Astrocyte (in vitro differentiated cells and primary cell): ENCODE measurements around the gene KLK13. TPM values are rescaled to one million over a fixed set of nuclear protein-coding genes. Genes with fewer than 3 reads are reported as not detected.

Experiments used
- DNase-seq: peaks from one replicate; pipeline ENCODE4 v3.0.0-alpha.2; 2010; ENCODE audit warnings: low read depth
- FAIRE-seq: peaks from 2 replicates; lab custom pipeline; 2011; peaks lifted over from hg19 to GRCh38; lab: Jason Lieb, UNC
- H2AFZ ChIP-seq: 2 replicates; pipeline ENCODE4 v1.6.0; 2012; ENCODE audit warnings: low read depth, low read length, inconsistent platforms
- H3K27ac ChIP-seq: 2 replicates; pipeline ENCODE4 v1.5.1; 2011; ENCODE audit warnings: low read depth, low read length, inconsistent platforms
- H3K27me3 ChIP-seq: 2 replicates; pipeline ENCODE4 v1.6.0; 2011; ENCODE audit warnings: low read length, inconsistent platforms; ENCODE audit not compliant: insufficient read depth
- H3K36me3 ChIP-seq: 2 replicates; pipeline ENCODE4 v1.5.1; 2011; ENCODE audit warnings: low read length, inconsistent platforms; ENCODE audit not compliant: insufficient read depth
- H3K4me1 ChIP-seq: 2 replicates; pipeline ENCODE4 v1.5.1; 2011; ENCODE audit warnings: low read length, inconsistent platforms; ENCODE audit not compliant: insufficient read depth
- H3K4me2 ChIP-seq: 2 replicates; pipeline ENCODE4 v1.6.0; 2012; ENCODE audit warnings: low read length, inconsistent platforms
- H3K4me3 ChIP-seq: 2 replicates; pipeline ENCODE4 v1.5.1; 2011; ENCODE audit warnings: low read depth, mild to moderate bottlenecking, low read length, inconsistent platforms; ENCODE audit not compliant: insufficient read depth
- H3K79me2 ChIP-seq: 2 replicates; pipeline ENCODE4 v1.6.0; 2012; ENCODE audit warnings: mild to moderate bottlenecking, low read length, inconsistent platforms; ENCODE audit not compliant: insufficient read depth
- H3K9ac ChIP-seq: 2 replicates; pipeline ENCODE4 v1.6.0; 2012; ENCODE audit warnings: mild to moderate bottlenecking, low read length, inconsistent platforms
- H3K9me3 ChIP-seq: 2 replicates; pipeline ENCODE4 v1.5.1; 2012; ENCODE audit warnings: low read depth, mild to moderate bottlenecking, low read length, inconsistent platforms; ENCODE audit not compliant: insufficient read depth
- H4K20me1 ChIP-seq: 2 replicates; pipeline ENCODE4 v1.6.0; 2012; ENCODE audit warnings: low read length, inconsistent platforms; ENCODE audit not compliant: insufficient read depth
- H3K27ac Mint-ChIP-seq: one replicate; pipeline ENCODE4 v1.8.0; 2021; ENCODE audit warnings: mild to moderate bottlenecking, mixed read lengths; ENCODE audit not compliant: unreplicated experiment
- H3K27me3 Mint-ChIP-seq: one replicate; pipeline ENCODE4 v1.8.0; 2021; ENCODE audit warnings: low read depth, mixed read lengths; ENCODE audit not compliant: unreplicated experiment
- H3K36me3 Mint-ChIP-seq: one replicate; pipeline ENCODE4 v1.8.0; 2021; ENCODE audit warnings: low read depth, mixed read lengths; ENCODE audit not compliant: unreplicated experiment
- H3K4me1 Mint-ChIP-seq: one replicate; pipeline ENCODE4 v1.8.0; 2021; ENCODE audit warnings: low read depth, mixed read lengths; ENCODE audit not compliant: unreplicated experiment
- H3K4me3 Mint-ChIP-seq: one replicate; pipeline ENCODE4 v1.8.0; 2021; ENCODE audit warnings: mild to moderate bottlenecking, moderate library complexity, mixed read lengths; ENCODE audit not compliant: unreplicated experiment
- H3K9me3 Mint-ChIP-seq: one replicate; pipeline ENCODE4 v1.8.0; 2021; ENCODE audit warnings: mild to moderate bottlenecking, mixed read lengths; ENCODE audit not compliant: unreplicated experiment
- EZH2 ChIP-seq: IDR thresholded peaks from 2 replicates; pipeline ENCODE4 v1.6.1; 2012; ENCODE audit warnings: mild to moderate bottlenecking, low read length, inconsistent platforms; ENCODE audit not compliant: insufficient read depth
- total RNA-seq: library from RNA; stranded (reverse); gene quantifications from 2 replicates; pipeline ENCODE4 v1.2.1, GENCODE V29; 2021
- TF ChIP-seq, protein P1 (sequence below): IDR thresholded peaks from 2 replicates; pipeline ENCODE4 v1.5.1; 2011; ENCODE audit warnings: low read depth, mild to moderate bottlenecking, inconsistent platforms, low read length, moderate library complexity; ENCODE audit not compliant: insufficient read depth

Gene KLK13
- total RNA-seq, 1 donor from 2014 or later = 0.32 TPM

GRCh38 chr19:51098365-51099046 lies 33.6 kb upstream of the KLK13 start:
- Histone ChIP-seq H2AFZ (no peak overlapping the region), H3K9ac (no peak overlapping the region), H3K4me3 (no peak overlapping the region), H3K27me3 (no peaks in the 10 kb centered on the region), H3K27ac (no peak overlapping the region), H3K4me1 (no peaks in the 10 kb centered on the region), H3K79me2 (peaks cover 7% of the 10 kb centered on the region), H3K4me2 (no peak overlapping the region), H3K36me3 (peaks cover 7% of the 10 kb centered on the region), H4K20me1 (peaks cover 62% of the 10 kb centered on the region), H3K9me3 (no peaks in the 10 kb centered on the region)
- Mint-ChIP-seq H3K4me3 (no peak overlapping the region), H3K36me3 (peaks cover 5% of the 10 kb centered on the region), H3K9me3 (no peaks in the 10 kb centered on the region), H3K4me1 (peaks cover 2% of the 10 kb centered on the region), H3K27me3 (peaks cover 3% of the 10 kb centered on the region), H3K27ac (no peak overlapping the region)
- TF ChIP-seq EZH2 = no peak
- TF ChIP-seq, protein P1, sequence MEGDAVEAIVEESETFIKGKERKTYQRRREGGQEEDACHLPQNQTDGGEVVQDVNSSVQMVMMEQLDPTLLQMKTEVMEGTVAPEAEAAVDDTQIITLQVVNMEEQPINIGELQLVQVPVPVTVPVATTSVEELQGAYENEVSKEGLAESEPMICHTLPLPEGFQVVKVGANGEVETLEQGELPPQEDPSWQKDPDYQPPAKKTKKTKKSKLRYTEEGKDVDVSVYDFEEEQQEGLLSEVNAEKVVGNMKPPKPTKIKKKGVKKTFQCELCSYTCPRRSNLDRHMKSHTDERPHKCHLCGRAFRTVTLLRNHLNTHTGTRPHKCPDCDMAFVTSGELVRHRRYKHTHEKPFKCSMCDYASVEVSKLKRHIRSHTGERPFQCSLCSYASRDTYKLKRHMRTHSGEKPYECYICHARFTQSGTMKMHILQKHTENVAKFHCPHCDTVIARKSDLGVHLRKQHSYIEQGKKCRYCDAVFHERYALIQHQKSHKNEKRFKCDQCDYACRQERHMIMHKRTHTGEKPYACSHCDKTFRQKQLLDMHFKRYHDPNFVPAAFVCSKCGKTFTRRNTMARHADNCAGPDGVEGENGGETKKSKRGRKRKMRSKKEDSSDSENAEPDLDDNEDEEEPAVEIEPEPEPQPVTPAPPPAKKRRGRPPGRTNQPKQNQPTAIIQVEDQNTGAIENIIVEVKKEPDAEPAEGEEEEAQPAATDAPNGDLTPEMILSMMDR = no peak
- FAIRE-seq (no peak), DNase-seq (no peak)

DNA sequence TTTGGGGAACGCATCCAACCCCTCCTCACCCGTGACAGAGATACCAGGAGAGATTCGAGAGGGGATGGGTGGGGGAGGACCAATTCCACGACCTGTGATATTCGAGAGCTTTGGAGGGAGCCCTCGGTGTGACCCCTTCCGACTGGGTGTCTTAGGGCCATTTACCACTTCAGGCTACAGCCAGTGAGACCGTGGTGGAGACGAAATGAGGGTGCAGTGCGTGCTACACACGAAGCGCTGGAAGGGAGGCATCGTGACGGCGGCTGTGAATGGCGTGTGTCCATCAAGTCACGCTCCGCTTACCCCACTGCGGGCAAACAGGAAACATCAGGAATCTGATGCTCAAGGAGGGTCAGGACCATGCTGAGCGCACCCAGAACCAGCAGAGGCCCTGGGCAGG lies 32.9 kb upstream of the KLK13 start:
- Mint-ChIP-seq H3K4me3 (no peak overlapping the region), H3K27me3 (peaks cover 9% of the 10 kb centered on the region), H3K27ac (no peak overlapping the region), H3K36me3 (peaks cover 4% of the 10 kb centered on the region), H3K4me1 (peaks cover 2% of the 10 kb centered on the region), H3K9me3 (no peaks in the 10 kb centered on the region)
- peaks cover 62% of the 10 kb centered on the region for H4K20me1 ChIP-seq
- no peaks in the 10 kb centered on the region for H3K27me3 ChIP-seq
- H3K36me3 ChIP-seq = peaks cover 3% of the 10 kb centered on the region
- FAIRE-seq (no peak), DNase-seq (no peak)
- no peak overlapping the region for H2AFZ ChIP-seq
- H3K4me3 ChIP-seq = no peak overlapping the region
- TF ChIP-seq EZH2 = no peak
- TF ChIP-seq, protein P1 = no peak
- peaks cover 4% of the 10 kb centered on the region for H3K79me2 ChIP-seq
- no peak overlapping the region for H3K9ac ChIP-seq
- H3K27ac ChIP-seq = no peak overlapping the region
- H3K9me3 ChIP-seq = no peaks in the 10 kb centered on the region
- H3K4me2 ChIP-seq = no peak overlapping the region
- H3K4me1 ChIP-seq = no peaks in the 10 kb centered on the region

DNA sequence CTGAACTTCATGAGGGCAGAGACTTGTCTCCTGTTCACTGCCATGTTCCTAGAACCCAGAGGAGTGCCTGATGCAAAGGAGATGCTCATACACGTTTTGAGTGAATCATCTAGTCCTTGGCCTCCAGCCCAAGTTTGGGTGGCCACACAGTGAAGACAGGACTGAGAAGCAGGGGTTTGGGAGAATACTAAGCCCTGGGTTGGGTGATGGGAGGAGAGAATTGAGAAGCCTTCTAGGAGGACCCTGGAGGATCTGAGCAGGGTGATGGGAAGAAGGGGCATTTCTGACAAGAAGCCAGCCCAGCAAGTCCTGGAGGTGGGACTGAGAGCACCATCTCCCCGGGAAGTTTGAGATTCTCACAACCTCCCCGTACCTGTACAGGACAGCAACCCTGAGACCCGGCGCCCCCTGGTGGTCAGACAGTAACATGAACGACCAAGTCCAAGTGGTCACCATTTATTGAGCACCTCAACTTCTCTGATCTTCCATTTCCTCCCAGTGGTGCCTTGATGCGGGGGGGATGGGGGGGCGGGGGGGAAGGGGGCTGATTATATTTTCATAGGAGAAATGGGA lies 32.4 kb upstream of the KLK13 start:
- no peak overlapping the region for H2AFZ ChIP-seq
- H3K9me3 ChIP-seq = no peaks in the 10 kb centered on the region
- H3K4me1 ChIP-seq = no peaks in the 10 kb centered on the region
- H3K4me1 Mint-ChIP-seq = peaks cover 2% of the 10 kb centered on the region
- H4K20me1 ChIP-seq = peaks cover 56% of the 10 kb centered on the region
- TF ChIP-seq EZH2 = no peak
- TF ChIP-seq, protein P1 = peak; percentile 53
- no peak overlapping the region for H3K27ac ChIP-seq
- DNase-seq = peak; percentile 14
- H3K4me3 Mint-ChIP-seq = no peak overlapping the region
- H3K4me2 ChIP-seq = no peak overlapping the region
- no peaks in the 10 kb centered on the region for H3K27me3 ChIP-seq
- no peaks in the 10 kb centered on the region for H3K9me3 Mint-ChIP-seq
- no peak for FAIRE-seq
- peaks cover 12% of the 10 kb centered on the region for H3K27me3 Mint-ChIP-seq
- H3K9ac ChIP-seq = no peak overlapping the region
- no peak overlapping the region for H3K4me3 ChIP-seq
- H3K36me3 Mint-ChIP-seq = peaks cover 4% of the 10 kb centered on the region
- peak overlapping the region; percentile 44 for H3K27ac Mint-ChIP-seq
- no peaks in the 10 kb centered on the region for H3K79me2 ChIP-seq
- peaks cover 1% of the 10 kb centered on the region for H3K36me3 ChIP-seq
